Activated CD8-positive, alpha-beta T cell treated with anti-CD3 and anti-CD28 coated beads for 36 hours (primary cell): Measurements from ENCODE around the gene PPP1CA. TPM values are rescaled to one million over a fixed set of nuclear protein-coding genes. Genes with fewer than 3 reads are reported as not detected.
"Not testable (repeated sequence)": the region's sequence is repeated elsewhere in the genome, so short reads cannot be mapped to it uniquely, and the experiment has no call there.

Experiments
- ATAC-seq: fragments of 200-7000 bp; cut with Tn5 transposase; one replicate; pipeline ENCODE4 v1.10.0; 2021; ENCODE audit warnings: mild to moderate bottlenecking, moderate library complexity
- CTCF ChIA-PET: fragments of 350-600 bp; sonication (Branson Sonifier 250); formaldehyde crosslinking; loops from one replicate; lab custom pipeline; 2021; ENCODE audit warnings: antibody characterized with exemption; lab: Charles Lee
- POLR2A ChIA-PET: fragments of 350-600 bp; sonication (Branson Sonifier 250); formaldehyde crosslinking; loops from one replicate; lab custom pipeline; 2021; ENCODE audit warnings: antibody characterized with exemption; lab: Charles Lee
- DNase-seq: peaks from one replicate; pipeline ENCODE4 v3.0.0-alpha.2; 2020
- H3K27ac Mint-ChIP-seq: one replicate; pipeline ENCODE4 v1.8.0; 2021; ENCODE audit warnings: mild to moderate bottlenecking, mixed read lengths
- H3K27me3 Mint-ChIP-seq: one replicate; pipeline ENCODE4 v1.8.0; 2021; ENCODE audit warnings: mixed read lengths
- H3K36me3 Mint-ChIP-seq: one replicate; pipeline ENCODE4 v1.8.0; 2021; ENCODE audit warnings: low read depth, mixed read lengths
- H3K4me1 Mint-ChIP-seq: one replicate; pipeline ENCODE4 v1.8.0; 2021; ENCODE audit warnings: low read depth, mixed read lengths
- H3K4me3 Mint-ChIP-seq: one replicate; pipeline ENCODE4 v1.8.0; 2021; ENCODE audit warnings: mild to moderate bottlenecking, moderate library complexity, mixed read lengths
- H3K9me3 Mint-ChIP-seq: one replicate; pipeline ENCODE4 v1.8.0; 2021; ENCODE audit warnings: mixed read lengths
- CTCF ChIP-seq: fragments of 200-600 bp; IDR thresholded peaks from one replicate; pipeline ENCODE4 v1.8.0; 2022; ENCODE audit warnings: antibody characterized with exemption, mild to moderate bottlenecking
- intact Hi-C: fragments of 100-400 bp; cut with micrococcal nuclease; formaldehyde crosslinking; loops from one replicate; pipeline ENCODE4 v1.10.0; 2022
- total RNA-seq, 2 experiments: library from RNA; stranded (reverse); gene quantifications; one replicate each; pipeline ENCODE4 v1.2.3, GENCODE V29; 2021

Gene PPP1CA
- total RNA-seq, 2 experiments from 2014 or later: 249 to 258 TPM

- intact Hi-C loops: no loop called here
- Mint-ChIP-seq H3K4me1 (peaks cover 35% of the 10 kb centered on the region), H3K27ac (peak overlapping the region; percentile 34), H3K4me3 (peak overlapping the region; percentile 94), H3K36me3 (peaks cover 20% of the 10 kb centered on the region), H3K9me3 (no peaks in the 10 kb centered on the region), H3K27me3 (no peaks in the 10 kb centered on the region)
- ATAC-seq (no peak), DNase-seq (no peak)
- ChIA-PET POLR2A (interaction anchor here (0.9 to 2.1 kb wide), 4 partner anchors 9 to 38 kb away, joined by 3 to 8 read pairs (median 4); partner anchors contain the start of gene RAD9A), CTCF (interaction anchor here (1.2 kb wide), 1 partner anchor 9 kb away, joined by 3 read pairs; no protein-coding TSS in a partner anchor)
- no peak for TF ChIP-seq CTCF
These were observed 28.1 kb upstream of the PPP1CA start for GRCh38 chr11:67429722-67430121.

GRCh38 chr11:67429038-67429668 lies 27.5 kb upstream of the PPP1CA start:
- Mint-ChIP-seq H3K27ac (peak overlapping the region; percentile 96), H3K4me3 (peak overlapping the region; percentile 94), H3K4me1 (peaks cover 30% of the 10 kb centered on the region), H3K36me3 (peaks cover 16% of the 10 kb centered on the region), H3K27me3 (no peaks in the 10 kb centered on the region), H3K9me3 (no peaks in the 10 kb centered on the region)
- no peak for TF ChIP-seq CTCF
- CTCF ChIA-PET: interaction anchor here (1.2 kb wide), 1 partner anchor 9 kb away, joined by 3 read pairs; no protein-coding TSS in a partner anchor
- DNase-seq: peak; percentile 17
- POLR2A ChIA-PET: interaction anchor here (0.9 to 2.6 kb wide), 11 partner anchors 8 to 38 kb away, joined by 3 to 27 read pairs (median 5); partner anchors contain the start of genes CORO1B, PPP1CA, PTPRCAP and RAD9A
- intact Hi-C loops: no loop called here
- ATAC-seq: no peak

GRCh38 chr11:67428052-67429001 lies 26.7 kb upstream of the PPP1CA start, which contains the start of gene RPS6KB2:
TSS of gene RPS6KB2 (plus strand) at chr11:67428494. CDS start at chr11:67428546, 52 bp downstream.
- ATAC-seq (peak; percentile 81), DNase-seq (peak; percentile 100)
- TF ChIP-seq CTCF: no peak
- H3K27me3 Mint-ChIP-seq: no peaks in the 10 kb centered on the region
- H3K36me3 Mint-ChIP-seq: peaks cover 11% of the 10 kb centered on the region
- no peaks in the 10 kb centered on the region for H3K9me3 Mint-ChIP-seq
- POLR2A ChIA-PET: interaction anchor here (1.0 to 2.6 kb wide), 14 partner anchors 7 to 188 kb away, joined by 3 to 27 read pairs (median 5); partner anchors contain the start of genes CORO1B, PPP1CA, PTPRCAP and RAD9A
- peak within 1 kb of the TSS; percentile 96 for H3K27ac Mint-ChIP-seq
- intact Hi-C loops: no loop called here
- peak within 1 kb of the TSS; percentile 94 for H3K4me3 Mint-ChIP-seq
- CTCF ChIA-PET: interaction anchor here (1.1 to 1.7 kb wide), 3 partner anchors 10 to 26 kb away, joined by 3 to 6 read pairs (median 4); partner anchors contain the start of gene PPP1CA
- H3K4me1 Mint-ChIP-seq: peaks cover 22% of the 10 kb centered on the region

- ATAC-seq, intact Hi-C loops: not testable (repeated sequence)
These were observed 25.8 kb upstream of the PPP1CA start for GRCh38 chr11:67427364-67427859.

More at GRCh38 chr11:67427364-67427859, 25.8 kb upstream of the PPP1CA start:
- CTCF ChIA-PET: interaction anchor here (1.7 kb wide), 1 partner anchor 26 kb away, joined by 6 read pairs; the partner anchor contains the start of gene PPP1CA
- H3K9me3 Mint-ChIP-seq, H3K36me3 Mint-ChIP-seq, H3K27me3 Mint-ChIP-seq: not testable (repeated sequence)
- peak overlapping the region; percentile 96 for H3K27ac Mint-ChIP-seq
- peaks cover 22% of the 10 kb centered on the region for H3K4me1 Mint-ChIP-seq
- peak; percentile 63 for DNase-seq
- POLR2A ChIA-PET: interaction anchor here (1.0 to 2.6 kb wide), 7 partner anchors 8 to 187 kb away, joined by 3 to 27 read pairs (median 5); partner anchors contain the start of gene PTPRCAP
- peak overlapping the region; percentile 94 for H3K4me3 Mint-ChIP-seq
